Measurements from ENCODE around the gene OR52M1.

GRCh38 chr11:4580124-4580523 lies 35.1 kb downstream of the OR52M1 start:
- TF ChIP-seq EZH2 (IDR thresholded peaks at IDR 0.05; ENCODE audit: low read depth) (no peak), CTCF (conservative IDR thresholded peaks at IDR 0.05) (no peak)

Measured in PC-9 (cell line).